SH-SY5Y (cell line): ENCODE results near the gene SEC22A.

Source experiments
- GATA2 ChIP-seq: IDR thresholded peaks from 2 replicates; pipeline ENCODE4 v1.6.1; 2011; ENCODE audit warnings: mild to moderate bottlenecking, low read depth, low read length
- GATA3 ChIP-seq: IDR thresholded peaks from 2 replicates; pipeline ENCODE4 v1.6.1; 2011; ENCODE audit warnings: low read depth, mild to moderate bottlenecking, low read length, moderate library complexity

- no peak for TF ChIP-seq GATA2
- TF ChIP-seq GATA3: no peak
Observed at GRCh38 chr3:123287051-123287961, 85.6 kb downstream of the SEC22A start.
